PC-9 (cell line): ENCODE results near the gene PHACTR1. TPM values are rescaled to one million over a fixed set of nuclear protein-coding genes. Genes with fewer than 3 reads are reported as not detected.

Experiments used
- BruUV-seq: library from RNA; stranded (reverse); fragments of 400-500 nt; replicated peaks from 2 replicates; lab custom pipeline; 2021; lab: Mats Ljungman, UMichigan
- CTCF ChIA-PET: fragments of 300-600 bp; sonication (Branson Sonifier 250); formaldehyde crosslinking; loops from one replicate; lab custom pipeline; 2022; ENCODE audit warnings: antibody characterized with exemption; lab: Charles Lee
- POLR2A ChIA-PET: fragments of 300-600 bp; sonication (Branson Sonifier 250); formaldehyde crosslinking; loops from one replicate; lab custom pipeline; 2022; ENCODE audit warnings: antibody characterized with exemption; ENCODE audit not compliant: unreplicated experiment; lab: Charles Lee
- DNase-seq, 2 experiments: peaks; one replicate each; pipeline versions ENCODE4 v3.0.0 to v3.0.0-alpha.2; 2015 to 2022; ENCODE audit warnings: mixed read lengths in 1 of 2
- H2AFZ ChIP-seq: fragments of 200-600 bp; sonication (generic); 2 replicates; pipeline ENCODE4 v1.8.1; 2017; ENCODE audit warnings: antibody characterized with exemption
- H3F3A ChIP-seq: fragments of 200-600 bp; sonication (generic); 2 replicates; pipeline ENCODE4 v1.8.1; 2017; ENCODE audit warnings: antibody characterized with exemption, mild to moderate bottlenecking, low read depth; ENCODE audit not compliant: insufficient read depth
- H3K27ac ChIP-seq: fragments of 200-600 bp; sonication (generic); 2 replicates; pipeline ENCODE4 v1.6.1; 2016; ENCODE audit warnings: mixed run types
- H3K27me3 ChIP-seq: fragments of 200-600 bp; sonication (generic); 2 replicates; pipeline ENCODE4 v1.6.1; 2016; ENCODE audit warnings: low read depth, mixed run types; ENCODE audit not compliant: insufficient read depth
- H3K36me3 ChIP-seq: fragments of 200-600 bp; sonication (generic); 2 replicates; pipeline ENCODE4 v1.6.1; 2016; ENCODE audit warnings: low read depth, mixed run types
- H3K4me1 ChIP-seq: fragments of 200-600 bp; sonication (generic); replicated peaks from 2 replicates; pipeline ENCODE4 v1.6.1; 2016; ENCODE audit warnings: mixed run types; ENCODE audit not compliant: insufficient read depth
- H3K4me2 ChIP-seq: fragments of 200-600 bp; sonication (generic); 2 replicates; pipeline ENCODE4 v1.6.1; 2017; ENCODE audit warnings: mixed run types
- H3K4me3 ChIP-seq: fragments of 200-600 bp; sonication (generic); 2 replicates; pipeline ENCODE4 v1.6.1; 2016; ENCODE audit warnings: mixed run types
- H3K79me2 ChIP-seq: fragments of 200-600 bp; sonication (generic); 2 replicates; pipeline ENCODE4 v1.6.1; 2017; ENCODE audit warnings: low read depth, mixed run types
- H3K9me2 ChIP-seq: fragments of 200-600 bp; sonication (generic); 2 replicates; pipeline ENCODE4 v1.8.1; 2017; ENCODE audit warnings: mild to moderate bottlenecking; ENCODE audit not compliant: insufficient read depth
- H3K9me3 ChIP-seq: fragments of 200-600 bp; sonication (generic); 2 replicates; pipeline ENCODE4 v1.8.1; 2016; ENCODE audit warnings: low read depth; ENCODE audit not compliant: insufficient read depth
- H4K20me1 ChIP-seq: fragments of 200-600 bp; sonication (generic); 2 replicates; pipeline ENCODE4 v1.8.1; 2017; ENCODE audit not compliant: insufficient read depth
- CTCF ChIP-seq: fragments of 200-600 bp; sonication (generic); conservative IDR thresholded peaks from 2 replicates; pipeline ENCODE4 v1.6.1; 2017; ENCODE audit warnings: mixed run types, antibody characterized with exemption, mild to moderate bottlenecking, moderate library complexity
- EZH2 ChIP-seq: fragments of 200-600 bp; sonication (generic); IDR thresholded peaks from 2 replicates; pipeline ENCODE4 v1.8.0; 2017; ENCODE audit warnings: antibody characterized with exemption, low read depth
- intact Hi-C: fragments of 100-400 bp; cut with micrococcal nuclease; formaldehyde crosslinking; loops from one replicate; pipeline ENCODE4 v1.10.0; 2022; ENCODE audit not compliant: unreplicated experiment
- total RNA-seq: library from RNA; stranded (reverse); gene quantifications from 2 replicates; pipeline ENCODE4 v1.2.3, GENCODE V29; 2021

Gene PHACTR1
- total RNA-seq, 1 experiment from 2014 or later, result not detected

GRCh38 chr6:12836009-12836408, 119.4 kb downstream of the PHACTR1 start:
- no peaks in the 10 kb centered on the region for H3K9me2 ChIP-seq
- no peak overlapping the region for H3K4me3 ChIP-seq
- H3K79me2 ChIP-seq, result no peaks in the 10 kb centered on the region
- BruUV-seq, result no TSS peak
- H3K36me3 ChIP-seq, result no peaks in the 10 kb centered on the region
- no peaks in the 10 kb centered on the region for H3K4me1 ChIP-seq
- ChIA-PET POLR2A (no interaction called here), CTCF (no interaction called here)
- H3F3A ChIP-seq, result no peaks in the 10 kb centered on the region
- no peak overlapping the region for H2AFZ ChIP-seq
- H3K4me2 ChIP-seq, result no peak overlapping the region
- no peak overlapping the region for H3K27ac ChIP-seq
- no peak for DNase-seq
- intact Hi-C loops, result no loop called here
- no peak for TF ChIP-seq CTCF
- no peak for TF ChIP-seq EZH2
- H4K20me1 ChIP-seq, result no peaks in the 10 kb centered on the region
- no peaks in the 10 kb centered on the region for H3K9me3 ChIP-seq
- H3K27me3 ChIP-seq, result peaks cover 16% of the 10 kb centered on the region

GRCh38 chr6:12841619-12842018, 125.1 kb downstream of the PHACTR1 start:
- ChIA-PET CTCF (no interaction called here), POLR2A (no interaction called here)
- Histone ChIP-seq H3K9me2 (no peaks in the 10 kb centered on the region), H3K9me3 (no peaks in the 10 kb centered on the region), H2AFZ (no peak overlapping the region), H3K27ac (no peak overlapping the region), H3K79me2 (no peaks in the 10 kb centered on the region), H3K4me3 (no peak overlapping the region), H3K4me1 (no peaks in the 10 kb centered on the region), H3F3A (no peaks in the 10 kb centered on the region), H4K20me1 (no peaks in the 10 kb centered on the region), H3K36me3 (no peaks in the 10 kb centered on the region), H3K27me3 (peaks cover 10% of the 10 kb centered on the region; the same call in 1 of the 2 replicates), H3K4me2 (no peak overlapping the region)
- no peak for TF ChIP-seq EZH2
- no peak for TF ChIP-seq CTCF
- intact Hi-C loops, result no loop called here
- no peak for DNase-seq
- BruUV-seq, result no TSS peak

GRCh38 chr6:12842114-12842513, 125.5 kb downstream of the PHACTR1 start:
- Histone ChIP-seq H3K27me3 (peaks cover 14% of the 10 kb centered on the region; the same call in 1 of the 2 replicates), H3K27ac (no peak overlapping the region), H3K9me3 (no peaks in the 10 kb centered on the region), H3F3A (no peaks in the 10 kb centered on the region), H3K36me3 (no peaks in the 10 kb centered on the region), H4K20me1 (no peaks in the 10 kb centered on the region), H3K4me2 (no peak overlapping the region), H2AFZ (no peak overlapping the region), H3K9me2 (no peaks in the 10 kb centered on the region), H3K4me1 (no peaks in the 10 kb centered on the region), H3K4me3 (no peak overlapping the region), H3K79me2 (no peaks in the 10 kb centered on the region)
- no peak for DNase-seq
- no TSS peak for BruUV-seq
- TF ChIP-seq CTCF (no peak), EZH2 (no peak)
- ChIA-PET CTCF (no interaction called here), POLR2A (no interaction called here)
- intact Hi-C loops, result no loop called here
